ENCODE results near the gene ZNF133.

The ZNF133 gene

GRCh38 chr20:18364768-18365167 lies 76.4 kb downstream of the ZNF133 start:
- H3K27me3 Mint-ChIP-seq = peaks cover 20% of the 10 kb centered on the region
- no peaks in the 10 kb centered on the region for H3K36me3 Mint-ChIP-seq
- ATAC-seq = no peak
- no peaks in the 10 kb centered on the region for H3K9me3 Mint-ChIP-seq
- no peaks in the 10 kb centered on the region for H3K4me1 Mint-ChIP-seq
- no peak overlapping the region for H3K4me3 Mint-ChIP-seq
- H3K27ac Mint-ChIP-seq = no peak overlapping the region
